ENCODE data around the gene NME3. TPM values are rescaled to one million over a fixed set of nuclear protein-coding genes. Genes with fewer than 3 reads are reported as not detected.

The NME3 gene
- total RNA-seq, 4 donors from 2014 or later, result 69.3 to 150 (median 126) TPM

- H3K4me1 ChIP-seq, result no peaks in the 10 kb centered on the region
- DNase-seq, result no peak
- no peak overlapping the region for H3K4me3 ChIP-seq
- H3K36me3 ChIP-seq, result peaks cover 0 to 78% (median 0%) of the 10 kb centered on the region in 3 donors
- no peaks in the 10 kb centered on the region for H3K27me3 ChIP-seq
- TF ChIP-seq CTCF (IDR thresholded peaks at IDR 0.05) (no peak), POLR2A (IDR thresholded peaks at IDR 0.05) (no peak)
- no peaks in the 10 kb centered on the region for H3K9me3 ChIP-seq
- no peak overlapping the region for H3K27ac ChIP-seq
These were observed 26.0 kb downstream of the NME3 start for GRCh38 chr16:1745181-1745899.

GRCh38 chr16:1744338-1744840 lies 27.0 kb downstream of the NME3 start:
- no peaks in the 10 kb centered on the region for H3K4me1 ChIP-seq
- TF ChIP-seq POLR2A (IDR thresholded peaks at IDR 0.05) (no peak), CTCF (IDR thresholded peaks at IDR 0.05) (no peak)

GRCh38 chr16:1743376-1744337 lies 27.7 kb downstream of the NME3 start:
- H3K9me3 ChIP-seq, result no peaks in the 10 kb centered on the region
- H3K27ac ChIP-seq, result no peak overlapping the region
- DNase-seq, result no peak
- H3K36me3 ChIP-seq, result peaks cover 0 to 62% (median 0%) of the 10 kb centered on the region in 3 donors
- H3K4me1 ChIP-seq, result no peaks in the 10 kb centered on the region
- no peak overlapping the region for H3K4me3 ChIP-seq
- H3K27me3 ChIP-seq, result no peaks in the 10 kb centered on the region
- TF ChIP-seq CTCF (IDR thresholded peaks at IDR 0.05), result no peak
- no peak for TF ChIP-seq POLR2A (IDR thresholded peaks at IDR 0.05)

More at GRCh38 chr16:1744338-1744840, 27.0 kb downstream of the NME3 start:
- no peaks in the 10 kb centered on the region for H3K27me3 ChIP-seq
- H3K9me3 ChIP-seq, result no peaks in the 10 kb centered on the region
- H3K27ac ChIP-seq, result no peak overlapping the region
- H3K36me3 ChIP-seq, result peaks cover 0 to 70% (median 0%) of the 10 kb centered on the region in 3 donors
- DNase-seq, result no peak
- no peak overlapping the region for H3K4me3 ChIP-seq

GRCh38 chr16:1741553-1742165 lies 29.7 kb downstream of the NME3 start:
- H3K4me3 ChIP-seq, result no peak overlapping the region
- peaks cover 0 to 42% (median 0%) of the 10 kb centered on the region in 3 donors for H3K36me3 ChIP-seq
- TF ChIP-seq POLR2A (IDR thresholded peaks at IDR 0.05), result no peak
- TF ChIP-seq CTCF (IDR thresholded peaks at IDR 0.05), result no peak
- H3K4me1 ChIP-seq, result no peaks in the 10 kb centered on the region
- H3K27me3 ChIP-seq, result no peaks in the 10 kb centered on the region
- DNase-seq, result no peak
- no peak overlapping the region for H3K27ac ChIP-seq
- no peaks in the 10 kb centered on the region for H3K9me3 ChIP-seq

GRCh38 chr16:1740781-1741490 lies 30.4 kb downstream of the NME3 start:
- Histone ChIP-seq H3K27me3 (no peaks in the 10 kb centered on the region), H3K4me3 (no peak overlapping the region), H3K9me3 (no peaks in the 10 kb centered on the region), H3K27ac (no peak overlapping the region), H3K36me3 (peaks cover 0 to 37% (median 0%) of the 10 kb centered on the region in 3 donors), H3K4me1 (no peaks in the 10 kb centered on the region)
- DNase-seq, result no peak
- TF ChIP-seq CTCF (IDR thresholded peaks at IDR 0.05) (no peak), POLR2A (IDR thresholded peaks at IDR 0.05) (no peak)

All from Peyer's patch (tissue), 4 donors.